ENCODE data around the gene CCZ1.

- TF ChIP-seq BHLHE40 (IDR thresholded peaks at IDR 0.05; ENCODE audit: borderline replicate concordance in 1 of 2, low read depth in 2 of 2, low read length in 1 of 2) (no peak), MAX (IDR thresholded peaks at IDR 0.05; ENCODE audit: low read depth, low read length) (no peak), HDAC2 (IDR thresholded peaks at IDR 0.05) (no peak), ATF7 (IDR thresholded peaks at IDR 0.05; ENCODE audit: low read depth) (no peak), CEBPB (IDR thresholded peaks at IDR 0.05; ENCODE audit: borderline replicate concordance in 1 of 2, low read depth in 2 of 2, low read length in 2 of 2) (no peak), KLF5 (IDR thresholded peaks at IDR 0.05; ENCODE audit: partially characterized antibody) (no peak), CTCF (IDR thresholded peaks at IDR 0.05 in 2 of 3, conservative IDR thresholded peaks at IDR 0.05 in 1 of 3; ENCODE audit: control insufficient read depth in 2 of 3, extremely low read depth in 1 of 3, insufficient read depth in 1 of 3, low read depth in 3 of 3, low read length in 3 of 3) (no peak), POLR2A (IDR thresholded peaks at IDR 0.05; ENCODE audit: low read depth, low read length) (no peak), MXI1 (IDR thresholded peaks at IDR 0.05; ENCODE audit: low read depth, low read length) (no peak), ASH2L (IDR thresholded peaks at IDR 0.05; ENCODE audit: borderline replicate concordance, low read depth) (no peak), BCL11A (IDR thresholded peaks at IDR 0.05; ENCODE audit: low read depth, low read length) (no peak), FOXM1 (IDR thresholded peaks at IDR 0.05; ENCODE audit: low read depth, low read length) (no peak), PAX8 (IDR thresholded peaks at IDR 0.05) (no peak)
Observed at GRCh38 chr7:5854738-5855137, 43.8 kb upstream of the CCZ1 start.

All from GM12878 (cell line).